MCF 10A (cell line): ENCODE results near the gene ELP6. TPM values are rescaled to one million over a fixed set of nuclear protein-coding genes. Genes with fewer than 3 reads are reported as not detected.

ENCODE experiments used
- BruUV-seq: library from RNA; stranded (reverse); fragments of 400-500 nt; replicated peaks from 2 replicates; lab custom pipeline; 2021; lab: Mats Ljungman, UMichigan
- CTCF ChIA-PET: fragments of 300-600 bp; sonication (Branson Sonifier 250); formaldehyde crosslinking; extraction: SDS; loops from one replicate; lab custom pipeline; 2021; ENCODE audit warnings: antibody characterized with exemption, inconsistent platforms; lab: Yijun Ruan, JAX
- POLR2A ChIA-PET: fragments of 300-600, 350-650 bp; sonication (Branson Sonifier 250); formaldehyde crosslinking; extraction: SDS; loops from one replicate; lab custom pipeline; 2020; ENCODE audit warnings: antibody characterized with exemption, inconsistent platforms; lab: Yijun Ruan, JAX
- DNase-seq: peaks from one replicate; pipeline ENCODE4 v3.0.0-alpha.2; 2018; ENCODE audit not compliant: unreplicated experiment
- H3K27ac Mint-ChIP-seq: one replicate; pipeline ENCODE4 v1.8.0; 2022; ENCODE audit warnings: mild to moderate bottlenecking, low read depth, mixed read lengths; ENCODE audit not compliant: unreplicated experiment
- H3K27me3 Mint-ChIP-seq: one replicate; pipeline ENCODE4 v1.8.0; 2022; ENCODE audit warnings: mixed read lengths; ENCODE audit not compliant: insufficient read depth, unreplicated experiment
- H3K36me3 Mint-ChIP-seq: one replicate; pipeline ENCODE4 v1.8.0; 2022; ENCODE audit warnings: mild to moderate bottlenecking, moderate library complexity, mixed read lengths; ENCODE audit not compliant: insufficient read depth, unreplicated experiment
- H3K4me1 Mint-ChIP-seq: one replicate; pipeline ENCODE4 v1.8.0; 2022; ENCODE audit warnings: mixed read lengths; ENCODE audit not compliant: insufficient read depth, unreplicated experiment
- H3K4me3 Mint-ChIP-seq: one replicate; pipeline ENCODE4 v1.8.0; 2022; ENCODE audit warnings: mild to moderate bottlenecking, moderate library complexity, mixed read lengths; ENCODE audit not compliant: unreplicated experiment
- H3K9me3 Mint-ChIP-seq: one replicate; pipeline ENCODE4 v1.8.0; 2022; ENCODE audit warnings: mixed read lengths; ENCODE audit not compliant: unreplicated experiment
- CTCF ChIP-seq: fragments of 200-600 bp; IDR thresholded peaks from one replicate; pipeline ENCODE4 v1.8.0; 2022; ENCODE audit warnings: antibody characterized with exemption, mild to moderate bottlenecking; ENCODE audit not compliant: unreplicated experiment
- intact Hi-C: fragments of 100-400 bp; cut with micrococcal nuclease; formaldehyde crosslinking; loops from 2 replicates; pipeline ENCODE4 v1.14.1; 2022
- total RNA-seq: library from RNA; stranded (reverse); gene quantifications from 2 replicates; pipeline ENCODE4 v1.2.3, GENCODE V29; 2022

The ELP6 gene
- total RNA-seq, 1 experiment from 2014 or later = 33.5 TPM

- H3K4me1 Mint-ChIP-seq = peaks cover 7% of the 10 kb centered on the region
- no peak for TF ChIP-seq CTCF
- no peaks in the 10 kb centered on the region for H3K27me3 Mint-ChIP-seq
- H3K27ac Mint-ChIP-seq = peak overlapping the region; percentile 59
- no peak overlapping the region for H3K4me3 Mint-ChIP-seq
- H3K36me3 Mint-ChIP-seq = no peaks in the 10 kb centered on the region
- H3K9me3 Mint-ChIP-seq = no peaks in the 10 kb centered on the region
- POLR2A ChIA-PET = no interaction called here
- peak; percentile 65 for DNase-seq
- intact Hi-C loops = no loop called here
- CTCF ChIA-PET = interaction anchor here (0.6 to 0.7 kb wide), 2 partner anchors 59 to 147 kb away, joined by 3 read pairs; partner anchors contain the start of gene PTPN23
- no TSS peak for BruUV-seq
Measured at GRCh38 chr3:47527952-47528725, 14.6 kb upstream of the ELP6 start.

GRCh38 chr3:47525617-47526016 lies 12.1 kb upstream of the ELP6 start:
- Mint-ChIP-seq H3K4me1 (peaks cover 7% of the 10 kb centered on the region), H3K27ac (no peak overlapping the region), H3K9me3 (no peaks in the 10 kb centered on the region), H3K27me3 (no peaks in the 10 kb centered on the region), H3K36me3 (no peaks in the 10 kb centered on the region), H3K4me3 (no peak overlapping the region)
- no TSS peak for BruUV-seq
- ChIA-PET CTCF (no interaction called here), POLR2A (interaction anchor here (0.7 kb wide), 1 partner anchor 52 kb away, joined by 3 read pairs; no protein-coding TSS in a partner anchor)
- no peak for TF ChIP-seq CTCF
- DNase-seq = no peak
- intact Hi-C loops = no loop called here

GRCh38 chr3:47523310-47524073 lies 10.0 kb upstream of the ELP6 start:
- Mint-ChIP-seq H3K36me3 (no peaks in the 10 kb centered on the region), H3K4me3 (no peak overlapping the region), H3K27ac (no peak overlapping the region), H3K9me3 (no peaks in the 10 kb centered on the region), H3K4me1 (peaks cover 7% of the 10 kb centered on the region), H3K27me3 (no peaks in the 10 kb centered on the region)
- POLR2A ChIA-PET = interaction anchor here (0.9 kb wide), 1 partner anchor 101 kb away, joined by 3 read pairs; no protein-coding TSS in a partner anchor
- no peak for DNase-seq
- BruUV-seq = no TSS peak
- no peak for TF ChIP-seq CTCF
- intact Hi-C loops = loop anchor here (5.0 kb wide), 3 partner anchors 144 to 634 kb away; partner anchors contain the start of gene DHX30
- CTCF ChIA-PET = interaction anchor here (0.6 to 3.7 kb wide), 13 partner anchors 11 to 1888 kb away, joined by 3 to 43 read pairs (median 5); partner anchors contain the start of gene RHOA
